ENCODE measurements around the gene PACS2. TPM values are rescaled to one million over a fixed set of nuclear protein-coding genes. Genes with fewer than 3 reads are reported as not detected.
A peak's percentile ranks its signal among the peaks of the same experiment; 100 is the strongest.

PACS2 gene
- polyA plus RNA-seq, 3 donors from 2014 or later = 2.0 to 3.3 (median 2.7) TPM

- peaks cover 18 to 23% of the 10 kb centered on the region in 2 donors for H3K4me1 Mint-ChIP-seq
- no peak overlapping the region for H3K27ac Mint-ChIP-seq
- H3K4me3 Mint-ChIP-seq = no peak overlapping the region
- H3K36me3 Mint-ChIP-seq = no peaks in the 10 kb centered on the region
- DNase-seq = no peak
- H3K27me3 Mint-ChIP-seq (ENCODE audit: low read depth in 3 of 3) = peaks cover 0 to 1% (median 0%) of the 10 kb centered on the region in 3 donors
- no peaks in the 10 kb centered on the region for H3K9me3 Mint-ChIP-seq
Measured at GRCh38 chr14:105390849-105391500, 76.4 kb downstream of the PACS2 start.

GRCh38 chr14:105391541-105391940 lies 77.0 kb downstream of the PACS2 start:
- H3K9me3 Mint-ChIP-seq = no peaks in the 10 kb centered on the region
- H3K4me3 Mint-ChIP-seq = no peak overlapping the region
- H3K27me3 Mint-ChIP-seq (ENCODE audit: low read depth in 3 of 3) = peaks cover 0 to 1% (median 0%) of the 10 kb centered on the region in 3 donors
- no peaks in the 10 kb centered on the region for H3K36me3 Mint-ChIP-seq
- no peak for DNase-seq
- H3K27ac Mint-ChIP-seq = no peak overlapping the region
- peaks cover 18 to 26% of the 10 kb centered on the region in 2 donors for H3K4me1 Mint-ChIP-seq

- H3K27ac Mint-ChIP-seq = no peak overlapping the region
- no peak overlapping the region for H3K4me3 Mint-ChIP-seq
- H3K36me3 Mint-ChIP-seq = no peaks in the 10 kb centered on the region
- peaks cover under 1 to 1% (median under 1%) of the 10 kb centered on the region in 3 donors for H3K27me3 Mint-ChIP-seq (ENCODE audit: low read depth in 3 of 3)
- H3K9me3 Mint-ChIP-seq = no peaks in the 10 kb centered on the region
- no peak for DNase-seq
- H3K4me1 Mint-ChIP-seq = peaks cover 24 to 28% of the 10 kb centered on the region in 2 donors
Measured at GRCh38 chr14:105392131-105393090, 77.9 kb downstream of the PACS2 start.

- Mint-ChIP-seq H3K27me3 (ENCODE audit: low read depth in 3 of 3) (peaks cover 4 to 6% (median 6%) of the 10 kb centered on the region in 3 donors), H3K9me3 (no peaks in the 10 kb centered on the region), H3K4me3 (no peak overlapping the region), H3K27ac (no peak overlapping the region), H3K36me3 (no peaks in the 10 kb centered on the region), H3K4me1 (peaks cover 29 to 34% of the 10 kb centered on the region in 2 donors)
- no peak for DNase-seq
Measured at GRCh38 chr14:105393151-105393550, 78.6 kb downstream of the PACS2 start.

- peaks cover 32 to 40% of the 10 kb centered on the region in 2 donors for H3K4me1 Mint-ChIP-seq
- DNase-seq = peak in 1 of 3 donors; percentile 43
- H3K36me3 Mint-ChIP-seq = no peaks in the 10 kb centered on the region
- peak overlapping the region; percentile 18 to 72 (median 45) for H3K4me3 Mint-ChIP-seq
- no peaks in the 10 kb centered on the region for H3K9me3 Mint-ChIP-seq
- H3K27me3 Mint-ChIP-seq (ENCODE audit: low read depth in 3 of 3) = peaks cover 6 to 10% (median 6%) of the 10 kb centered on the region in 3 donors
- peak overlapping the region; percentile 40 to 90 (median 78) for H3K27ac Mint-ChIP-seq
Measured at GRCh38 chr14:105394714-105395537, 80.4 kb downstream of the PACS2 start.

GRCh38 chr14:105395538-105395854 lies 80.9 kb downstream of the PACS2 start:
- H3K9me3 Mint-ChIP-seq = peaks cover 0 to 1% (median 0%) of the 10 kb centered on the region in 6 donors
- H3K36me3 Mint-ChIP-seq = peaks cover 3 to 4% (median 3%) of the 10 kb centered on the region in 3 donors
- peak overlapping the region; percentile 40 to 90 (median 78) for H3K27ac Mint-ChIP-seq
- peak overlapping the region; percentile 18 to 72 (median 50) for H3K4me3 Mint-ChIP-seq
- H3K27me3 Mint-ChIP-seq (ENCODE audit: low read depth in 3 of 3) = peaks cover 6 to 10% (median 6%) of the 10 kb centered on the region in 3 donors
- H3K4me1 Mint-ChIP-seq = peaks cover 27 to 39% of the 10 kb centered on the region in 2 donors
- no peak for DNase-seq

GRCh38 chr14:105397350-105397931 lies 82.9 kb downstream of the PACS2 start:
- H3K4me3 Mint-ChIP-seq = peak overlapping the region; percentile 71 to 84 (median 81)
- H3K36me3 Mint-ChIP-seq = peaks cover 13 to 14% (median 13%) of the 10 kb centered on the region in 3 donors
- no peak for DNase-seq
- H3K27ac Mint-ChIP-seq = peak overlapping the region; percentile 82 to 92 (median 90)
- H3K4me1 Mint-ChIP-seq = peaks cover 26 to 40% of the 10 kb centered on the region in 2 donors
- H3K27me3 Mint-ChIP-seq (ENCODE audit: low read depth in 3 of 3) = peaks cover 6 to 10% (median 7%) of the 10 kb centered on the region in 3 donors
- peaks cover 0 to 4% (median 0%) of the 10 kb centered on the region in 6 donors for H3K9me3 Mint-ChIP-seq

- Mint-ChIP-seq H3K27me3 (ENCODE audit: low read depth in 3 of 3) (peaks cover 6 to 11% (median 6%) of the 10 kb centered on the region in 3 donors), H3K36me3 (peaks cover 13 to 14% (median 13%) of the 10 kb centered on the region in 3 donors), H3K9me3 (peaks cover 0 to 4% (median 0%) of the 10 kb centered on the region in 6 donors), H3K4me1 (peaks cover 26 to 40% of the 10 kb centered on the region in 2 donors), H3K27ac (peak within 1 kb of the TSS; percentile 82 to 93 (median 92)), H3K4me3 (peak within 1 kb of the TSS; percentile 84 to 90 (median 86))
- DNase-seq = peak; percentile 91 to 92 (median 91)
Measured at GRCh38 chr14:105398044-105398725, 83.6 kb downstream of the PACS2 start, which contains the start of gene TEX22. Gene TEX22 (plus strand): TSS chr14:105398538. CDS start chr14:105399341, 803 bp downstream.

- no peak for DNase-seq
- peaks cover 6 to 12% (median 6%) of the 10 kb centered on the region in 3 donors for H3K27me3 Mint-ChIP-seq (ENCODE audit: low read depth in 3 of 3)
- peaks cover 26 to 40% of the 10 kb centered on the region in 2 donors for H3K4me1 Mint-ChIP-seq
- peaks cover 0 to 4% (median 0%) of the 10 kb centered on the region in 6 donors for H3K9me3 Mint-ChIP-seq
- H3K4me3 Mint-ChIP-seq = peak overlapping the region; percentile 83 to 90 (median 86)
- H3K36me3 Mint-ChIP-seq = peaks cover 13 to 14% (median 13%) of the 10 kb centered on the region in 3 donors
- peak overlapping the region; percentile 70 to 93 (median 86) for H3K27ac Mint-ChIP-seq
Measured at GRCh38 chr14:105398726-105399465, 84.3 kb downstream of the PACS2 start.

GRCh38 chr14:105399466-105399775 lies 84.9 kb downstream of the PACS2 start:
- H3K36me3 Mint-ChIP-seq = peaks cover 13 to 14% (median 13%) of the 10 kb centered on the region in 3 donors
- peaks cover 6 to 12% (median 6%) of the 10 kb centered on the region in 3 donors for H3K27me3 Mint-ChIP-seq (ENCODE audit: low read depth in 3 of 3)
- peak overlapping the region in 5 of 6 donors; percentile 13 to 87 (median 42) for H3K27ac Mint-ChIP-seq
- no peak for DNase-seq
- H3K4me1 Mint-ChIP-seq = peaks cover 26 to 40% of the 10 kb centered on the region in 2 donors
- peak overlapping the region; percentile 83 to 90 (median 86) for H3K4me3 Mint-ChIP-seq
- H3K9me3 Mint-ChIP-seq = peaks cover 0 to 4% (median 0%) of the 10 kb centered on the region in 6 donors

GRCh38 chr14:105400016-105400415 lies 85.5 kb downstream of the PACS2 start:
- Mint-ChIP-seq H3K4me1 (peaks cover 20 to 37% of the 10 kb centered on the region in 2 donors), H3K4me3 (peak overlapping the region in 4 of 5 donors; percentile 20 to 90 (median 84)), H3K36me3 (peaks cover 13 to 14% (median 13%) of the 10 kb centered on the region in 3 donors), H3K27me3 (ENCODE audit: low read depth in 3 of 3) (peaks cover 6 to 12% (median 6%) of the 10 kb centered on the region in 3 donors), H3K9me3 (peaks cover 0 to 4% (median 0%) of the 10 kb centered on the region in 6 donors), H3K27ac (peak overlapping the region in 3 of 6 donors; percentile 13 to 74 (median 24))
- no peak for DNase-seq
